GM21529 (cell line): ENCODE measurements around the gene APPL1.
"Not testable (repeated sequence)": the region's sequence is repeated elsewhere in the genome, so short reads cannot be mapped to it uniquely, and the experiment has no call there.

ENCODE experiments used
- ATAC-seq: cut with Tn5 transposase; IDR thresholded peaks from one replicate; pipeline ENCODE4 v1.9.1; 2021; ENCODE audit not compliant: unreplicated experiment

Gene APPL1

GRCh38 chr3:57268416-57268815, 40.9 kb downstream of the APPL1 start:
- no peak for ATAC-seq

- no peak for ATAC-seq
Measured at GRCh38 chr3:57274845-57275244, 47.3 kb downstream of the APPL1 start.

GRCh38 chr3:57275393-57275792, 47.9 kb downstream of the APPL1 start:
- no peak for ATAC-seq

- no peak for ATAC-seq
Measured at GRCh38 chr3:57278237-57278636, 50.7 kb downstream of the APPL1 start.

GRCh38 chr3:57279685-57280084, 52.2 kb downstream of the APPL1 start:
- no peak for ATAC-seq

GRCh38 chr3:57281715-57282114, 54.2 kb downstream of the APPL1 start:
- ATAC-seq: no peak

GRCh38 chr3:57283334-57283733, 55.8 kb downstream of the APPL1 start:
- no peak for ATAC-seq

- no peak for ATAC-seq
Measured at GRCh38 chr3:57287205-57287604, 59.7 kb downstream of the APPL1 start.

GRCh38 chr3:57288403-57288802, 60.9 kb downstream of the APPL1 start:
- no peak for ATAC-seq

- ATAC-seq: no peak
Measured at GRCh38 chr3:57292159-57292896, 64.8 kb downstream of the APPL1 start, which contains the start of gene ASB14. ASB14 (minus strand) TSS chr3:57292685; CDS start chr3:57292033, 652 bp downstream.

GRCh38 chr3:57292897-57293526, 65.5 kb downstream of the APPL1 start:
- no peak for ATAC-seq

- no peak for ATAC-seq
Measured at GRCh38 chr3:57298041-57298440, 70.5 kb downstream of the APPL1 start.

- not testable (repeated sequence) for ATAC-seq
Measured at GRCh38 chr3:57303520-57303919, 76.0 kb downstream of the APPL1 start.

- ATAC-seq: no peak
Measured at GRCh38 chr3:57309769-57310360, 82.3 kb downstream of the APPL1 start.

- ATAC-seq: no peak
Measured at GRCh38 chr3:57314204-57314603, 86.7 kb downstream of the APPL1 start.
